Measurements from ENCODE around the gene TMPRSS12. TPM values are rescaled to one million over a fixed set of nuclear protein-coding genes. Genes with fewer than 3 reads are reported as not detected.
"Not testable (repeated sequence)": the region's sequence is repeated elsewhere in the genome, so short reads cannot be mapped to it uniquely, and the experiment has no call there.

Gene TMPRSS12
- total RNA-seq, 3 donors from 2014 or later = not detected

GRCh38 chr12:50828886-50829285, 13.8 kb upstream of the TMPRSS12 start:
- H3K4me1 ChIP-seq (ENCODE audit: low read depth) = no peaks in the 10 kb centered on the region
- peaks cover 5% of the 10 kb centered on the region for H3K9me3 ChIP-seq
- intact Hi-C loops (cut with DNase I, micrococcal nuclease) = loop anchor here in 1 of 2 donors (5.0 kb wide), 1 partner anchor 158 kb away; no protein-coding TSS in a partner anchor
- DNase-seq (no peak), ATAC-seq (no peak)
- TF ChIP-seq, protein P1, sequence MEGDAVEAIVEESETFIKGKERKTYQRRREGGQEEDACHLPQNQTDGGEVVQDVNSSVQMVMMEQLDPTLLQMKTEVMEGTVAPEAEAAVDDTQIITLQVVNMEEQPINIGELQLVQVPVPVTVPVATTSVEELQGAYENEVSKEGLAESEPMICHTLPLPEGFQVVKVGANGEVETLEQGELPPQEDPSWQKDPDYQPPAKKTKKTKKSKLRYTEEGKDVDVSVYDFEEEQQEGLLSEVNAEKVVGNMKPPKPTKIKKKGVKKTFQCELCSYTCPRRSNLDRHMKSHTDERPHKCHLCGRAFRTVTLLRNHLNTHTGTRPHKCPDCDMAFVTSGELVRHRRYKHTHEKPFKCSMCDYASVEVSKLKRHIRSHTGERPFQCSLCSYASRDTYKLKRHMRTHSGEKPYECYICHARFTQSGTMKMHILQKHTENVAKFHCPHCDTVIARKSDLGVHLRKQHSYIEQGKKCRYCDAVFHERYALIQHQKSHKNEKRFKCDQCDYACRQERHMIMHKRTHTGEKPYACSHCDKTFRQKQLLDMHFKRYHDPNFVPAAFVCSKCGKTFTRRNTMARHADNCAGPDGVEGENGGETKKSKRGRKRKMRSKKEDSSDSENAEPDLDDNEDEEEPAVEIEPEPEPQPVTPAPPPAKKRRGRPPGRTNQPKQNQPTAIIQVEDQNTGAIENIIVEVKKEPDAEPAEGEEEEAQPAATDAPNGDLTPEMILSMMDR (IDR thresholded peaks at IDR 0.05) = no peak
- H3K4me3 ChIP-seq = no peak overlapping the region
- no peaks in the 10 kb centered on the region for H3K36me3 ChIP-seq (ENCODE audit: low read depth)

GRCh38 chr12:50833801-50834200, 8.9 kb upstream of the TMPRSS12 start:
- DNase-seq; H3K4me1 ChIP-seq (ENCODE audit: low read depth); intact Hi-C loops (cut with DNase I, micrococcal nuclease); H3K4me3 ChIP-seq; ATAC-seq; H3K9me3 ChIP-seq; H3K36me3 ChIP-seq (ENCODE audit: low read depth): not testable (repeated sequence)

GRCh38 chr12:50839042-50839441, 3.7 kb upstream of the TMPRSS12 start:
- Histone ChIP-seq H3K4me1 (ENCODE audit: low read depth) (no peaks in the 10 kb centered on the region), H3K36me3 (ENCODE audit: low read depth) (no peaks in the 10 kb centered on the region), H3K9me3 (peaks cover 1% of the 10 kb centered on the region), H3K4me3 (no peak overlapping the region)
- DNase-seq (no peak), ATAC-seq (no peak)
- TF ChIP-seq, protein P1 (IDR thresholded peaks at IDR 0.05) = no peak
- intact Hi-C loops (cut with DNase I, micrococcal nuclease) = no loop called here

- ATAC-seq = no peak
- TF ChIP-seq, protein P1 (IDR thresholded peaks at IDR 0.05) = no peak
- intact Hi-C loops (cut with DNase I, micrococcal nuclease) = no loop called here
Measured at GRCh38 chr12:50840809-50841487, 1.8 kb upstream of the TMPRSS12 start.

GRCh38 chr12:50841716-50842531, 802 bp upstream of the TMPRSS12 start:
- no peaks in the 10 kb centered on the region for H3K9me3 ChIP-seq
- H3K36me3 ChIP-seq (ENCODE audit: low read depth) = no peaks in the 10 kb centered on the region
- ATAC-seq = no peak
- no peaks in the 10 kb centered on the region for H3K4me1 ChIP-seq (ENCODE audit: low read depth)
- intact Hi-C loops (cut with DNase I, micrococcal nuclease) = no loop called here
- TF ChIP-seq, protein P1 (IDR thresholded peaks at IDR 0.05) = no peak
- DNase-seq = no peak
- H3K4me3 ChIP-seq = no peak overlapping the region

More at GRCh38 chr12:50840809-50841487, 1.8 kb upstream of the TMPRSS12 start:
- H3K4me3 ChIP-seq = no peak overlapping the region
- H3K4me1 ChIP-seq (ENCODE audit: low read depth) = no peaks in the 10 kb centered on the region
- no peaks in the 10 kb centered on the region for H3K9me3 ChIP-seq
- no peaks in the 10 kb centered on the region for H3K36me3 ChIP-seq (ENCODE audit: low read depth)
- DNase-seq = no peak

DNA sequence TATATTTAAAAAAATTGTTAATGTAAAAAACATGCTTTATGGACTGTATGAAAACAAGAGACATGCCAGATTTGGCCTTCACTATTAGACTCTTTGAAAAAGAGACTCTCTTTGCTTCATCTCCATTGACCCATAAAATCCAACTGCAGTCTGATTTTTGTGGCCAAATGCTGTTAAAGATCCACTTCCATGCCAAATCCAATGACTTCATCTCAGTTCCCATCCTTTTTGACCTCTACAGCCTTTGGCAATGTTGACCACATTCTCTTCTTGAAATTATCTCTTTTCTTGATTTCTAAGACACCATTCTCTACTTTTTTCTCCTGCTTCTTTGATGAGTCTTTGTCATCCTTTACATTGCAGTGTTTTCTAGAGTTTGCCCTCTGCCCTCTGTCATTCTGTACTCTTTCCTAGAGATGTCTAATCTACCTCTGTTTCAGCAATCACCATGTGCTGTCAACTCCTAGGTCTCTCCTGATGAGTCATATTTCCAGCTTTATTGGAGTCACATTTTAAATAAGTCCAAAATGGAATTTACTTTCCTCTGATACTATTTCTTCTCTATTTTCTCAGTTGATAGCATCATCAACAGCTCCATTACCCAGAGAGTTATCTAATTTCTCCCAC, 2.4 kb downstream of the TMPRSS12 start:
- Histone ChIP-seq H3K9me3 (no peaks in the 10 kb centered on the region), H3K4me3 (no peak overlapping the region), H3K4me1 (ENCODE audit: low read depth) (no peaks in the 10 kb centered on the region), H3K36me3 (ENCODE audit: low read depth) (no peaks in the 10 kb centered on the region)
- DNase-seq (no peak), ATAC-seq (no peak)
- TF ChIP-seq, protein P1 (IDR thresholded peaks at IDR 0.05) = no peak
- intact Hi-C loops (cut with DNase I, micrococcal nuclease) = no loop called here

Measured in mucosa of descending colon (tissue), 3 donors.